Fibroblast of upper back skin (primary cell): ENCODE results near the gene CHIA.

Experiments
- DNase-seq: peaks from one replicate; pipeline ENCODE4 v3.0.0-alpha.2; 2013

The CHIA gene

GRCh38 chr1:111290630-111291029 lies at the start of gene CHIA:
TSS of gene CHIA (plus strand) at chr1:111290851. CDS start at chr1:111310468, 19,617 bp downstream.
- DNase-seq = no peak

GRCh38 chr1:111241797-111242196 lies 48.9 kb upstream of the CHIA start:
- DNase-seq = no peak

GRCh38 chr1:111242805-111243523 lies 47.7 kb upstream of the CHIA start:
- DNase-seq = no peak

GRCh38 chr1:111247125-111247838 lies 43.4 kb upstream of the CHIA start:
- no peak for DNase-seq

GRCh38 chr1:111249960-111250359 lies 40.7 kb upstream of the CHIA start:
- no peak for DNase-seq

- DNase-seq = no peak
These were observed 39.1 kb upstream of the CHIA start for GRCh38 chr1:111251570-111251969.

GRCh38 chr1:111252786-111253185 lies 37.9 kb upstream of the CHIA start:
- no peak for DNase-seq

GRCh38 chr1:111253876-111254275 lies 36.8 kb upstream of the CHIA start:
- no peak for DNase-seq

GRCh38 chr1:111256988-111257658 lies 33.5 kb upstream of the CHIA start:
- DNase-seq = no peak

GRCh38 chr1:111267801-111268508 lies 22.7 kb upstream of the CHIA start:
- no peak for DNase-seq

- no peak for DNase-seq
These were observed 20.7 kb upstream of the CHIA start for GRCh38 chr1:111269825-111270406.

- no peak for DNase-seq
These were observed 19.7 kb upstream of the CHIA start for GRCh38 chr1:111270771-111271463.

GRCh38 chr1:111271464-111271801 lies 19.2 kb upstream of the CHIA start:
- DNase-seq = no peak

GRCh38 chr1:111272081-111272480 lies 18.6 kb upstream of the CHIA start:
- no peak for DNase-seq

- no peak for DNase-seq
These were observed 16.0 kb upstream of the CHIA start for GRCh38 chr1:111274653-111275052.

- DNase-seq = peak; percentile 52
These were observed 15.6 kb upstream of the CHIA start for GRCh38 chr1:111275079-111275478.

- DNase-seq = no peak
These were observed 14.7 kb upstream of the CHIA start for GRCh38 chr1:111275780-111276433.

- no peak for DNase-seq
These were observed 11.5 kb upstream of the CHIA start for GRCh38 chr1:111279144-111279543.

GRCh38 chr1:111280267-111280666 lies 10.4 kb upstream of the CHIA start:
- no peak for DNase-seq

- no peak for DNase-seq
These were observed 9.2 kb upstream of the CHIA start for GRCh38 chr1:111281411-111281810.

- DNase-seq = no peak
These were observed 6.8 kb upstream of the CHIA start for GRCh38 chr1:111283838-111284237.

- DNase-seq = no peak
These were observed 4.8 kb upstream of the CHIA start for GRCh38 chr1:111285879-111286278.
